ENCODE data around the gene USB1.

The USB1 gene

GRCh38 chr16:58040496-58040846, 39.3 kb downstream of the USB1 start:
- TF ChIP-seq CTCF (conservative IDR thresholded peaks at IDR 0.05) = no peak
- H3K27ac ChIP-seq = no peak overlapping the region

- no peak for TF ChIP-seq CTCF (conservative IDR thresholded peaks at IDR 0.05)
- no peak overlapping the region for H3K27ac ChIP-seq
Measured at GRCh38 chr16:58040945-58041627, 39.9 kb downstream of the USB1 start.

GRCh38 chr16:58041628-58041955, 40.4 kb downstream of the USB1 start:
- no peak for TF ChIP-seq CTCF (conservative IDR thresholded peaks at IDR 0.05)
- H3K27ac ChIP-seq = no peak overlapping the region

- TF ChIP-seq CTCF (conservative IDR thresholded peaks at IDR 0.05) = no peak
- no peak overlapping the region for H3K27ac ChIP-seq
Measured at GRCh38 chr16:58042001-58042885, 41.0 kb downstream of the USB1 start.

GRCh38 chr16:58042886-58043515, 41.8 kb downstream of the USB1 start:
- TF ChIP-seq CTCF (conservative IDR thresholded peaks at IDR 0.05) = no peak
- H3K27ac ChIP-seq = no peak overlapping the region

GRCh38 chr16:58043571-58044155, 42.5 kb downstream of the USB1 start:
- no peak for TF ChIP-seq CTCF (conservative IDR thresholded peaks at IDR 0.05)

More at GRCh38 chr16:58043571-58044155, 42.5 kb downstream of the USB1 start:
- H3K27ac ChIP-seq = no peak overlapping the region
